Measurements from ENCODE around the gene LEKR1. TPM values are rescaled to one million over a fixed set of nuclear protein-coding genes. Genes with fewer than 3 reads are reported as not detected.
A peak's percentile ranks its signal among the peaks of the same experiment; 100 is the strongest.
"Not testable (repeated sequence)": the region's sequence is repeated elsewhere in the genome, so short reads cannot be mapped to it uniquely, and the experiment has no call there.

The LEKR1 gene
- total and polyA plus RNA-seq, 3 donors from 2014 or later: 9.7 to 23.0 (median 22.9) TPM

DNA sequence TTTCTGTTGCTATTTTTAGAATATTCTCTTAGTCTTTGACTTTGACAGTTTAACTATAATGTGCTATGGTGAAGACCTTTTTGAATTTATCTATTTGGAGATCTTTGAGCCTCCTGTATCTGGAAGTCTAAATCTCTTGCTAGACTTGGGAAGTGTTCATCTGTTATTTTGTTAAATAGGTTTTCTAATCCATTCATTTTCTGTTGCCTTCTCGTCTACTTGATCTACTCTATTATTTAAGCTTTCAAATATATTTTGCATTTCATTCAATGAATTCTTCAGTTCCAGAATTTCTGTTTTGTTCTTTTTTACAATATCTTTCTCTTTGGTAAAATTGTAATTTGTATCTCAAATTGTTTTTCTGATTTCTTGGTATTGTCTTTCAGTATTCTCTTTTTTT, 47.8 kb downstream of the LEKR1 start:
- intact Hi-C loops (cut with DNase I; ENCODE audit: low total_unique reads): no loop called here
- 89 to 95% methylated on average over 1 of the region's 1 CpG for WGBS, 2 donors
- H3K4me3 ChIP-seq: no peak overlapping the region

DNA sequence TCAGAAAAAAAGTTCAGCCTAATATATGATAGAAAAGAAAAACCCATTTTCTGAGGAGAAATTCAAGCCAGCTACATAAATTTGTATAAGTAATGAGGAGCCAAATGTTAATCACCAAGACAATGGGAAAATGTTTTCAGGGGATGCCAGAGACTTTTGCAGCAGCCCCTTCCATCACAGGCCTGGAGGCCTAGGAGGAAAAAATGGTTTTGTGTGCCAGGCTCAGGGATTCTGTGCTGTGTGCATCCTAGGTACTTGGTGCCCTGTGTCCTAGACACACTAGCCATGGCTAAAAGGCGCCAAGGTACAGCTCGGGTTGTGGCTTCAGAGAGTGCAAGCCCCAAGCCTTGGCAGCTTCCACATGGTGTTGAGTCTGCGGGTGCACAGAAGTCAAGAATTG, 53.3 kb downstream of the LEKR1 start:
- H3K27me3 ChIP-seq; intact Hi-C loops (cut with DNase I; ENCODE audit: low total_unique reads); DNase-seq; H3K27ac ChIP-seq; H3K4me1 ChIP-seq; H3K4me3 ChIP-seq; H3K36me3 ChIP-seq (ENCODE audit: low read depth, missing control alignments); H3K9me3 ChIP-seq: not testable (repeated sequence)
- WGBS, 2 donors: 77 to 90% methylated on average over 3 of the region's 3 CpGs

More for the DNA sequence above, 47.8 kb downstream of the LEKR1 start:
- Histone ChIP-seq H3K27ac (no peak overlapping the region), H3K36me3 (ENCODE audit: low read depth, missing control alignments) (no peaks in the 10 kb centered on the region), H3K4me1 (no peaks in the 10 kb centered on the region), H3K27me3 (no peaks in the 10 kb centered on the region), H3K9me3 (no peaks in the 10 kb centered on the region)
- no peak for DNase-seq
- no peak for TF ChIP-seq POLR2A (IDR thresholded peaks at IDR 0.05)
- TF ChIP-seq, protein P1, sequence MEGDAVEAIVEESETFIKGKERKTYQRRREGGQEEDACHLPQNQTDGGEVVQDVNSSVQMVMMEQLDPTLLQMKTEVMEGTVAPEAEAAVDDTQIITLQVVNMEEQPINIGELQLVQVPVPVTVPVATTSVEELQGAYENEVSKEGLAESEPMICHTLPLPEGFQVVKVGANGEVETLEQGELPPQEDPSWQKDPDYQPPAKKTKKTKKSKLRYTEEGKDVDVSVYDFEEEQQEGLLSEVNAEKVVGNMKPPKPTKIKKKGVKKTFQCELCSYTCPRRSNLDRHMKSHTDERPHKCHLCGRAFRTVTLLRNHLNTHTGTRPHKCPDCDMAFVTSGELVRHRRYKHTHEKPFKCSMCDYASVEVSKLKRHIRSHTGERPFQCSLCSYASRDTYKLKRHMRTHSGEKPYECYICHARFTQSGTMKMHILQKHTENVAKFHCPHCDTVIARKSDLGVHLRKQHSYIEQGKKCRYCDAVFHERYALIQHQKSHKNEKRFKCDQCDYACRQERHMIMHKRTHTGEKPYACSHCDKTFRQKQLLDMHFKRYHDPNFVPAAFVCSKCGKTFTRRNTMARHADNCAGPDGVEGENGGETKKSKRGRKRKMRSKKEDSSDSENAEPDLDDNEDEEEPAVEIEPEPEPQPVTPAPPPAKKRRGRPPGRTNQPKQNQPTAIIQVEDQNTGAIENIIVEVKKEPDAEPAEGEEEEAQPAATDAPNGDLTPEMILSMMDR (IDR thresholded peaks at IDR 0.05): no peak

DNA sequence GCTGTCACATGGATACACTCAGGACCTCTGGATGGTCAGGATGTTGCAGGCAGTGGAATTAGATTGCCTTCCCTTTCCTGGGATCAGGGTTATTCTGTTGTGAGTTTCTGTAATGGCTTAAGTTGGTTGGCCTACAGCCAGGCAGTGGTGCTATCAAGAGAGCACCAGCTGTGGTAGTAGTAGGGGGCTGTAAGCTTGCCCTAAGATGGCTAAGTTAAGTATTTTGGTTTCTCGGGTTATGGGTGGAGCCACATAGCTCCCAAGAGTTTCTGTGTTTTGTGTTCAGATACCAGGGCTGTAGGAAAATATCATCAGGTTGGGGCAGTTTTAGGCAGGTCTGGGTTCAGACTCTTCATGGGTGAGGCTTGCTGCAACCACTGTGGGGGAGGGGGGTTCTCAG, 59.6 kb downstream of the LEKR1 start:
- no peak overlapping the region for H3K27ac ChIP-seq
- no peak for DNase-seq
- H3K4me3 ChIP-seq: no peak overlapping the region
- H3K4me1 ChIP-seq: no peaks in the 10 kb centered on the region
- H3K27me3 ChIP-seq: no peaks in the 10 kb centered on the region
- 94 to 100% methylated on average over 1 of the region's 1 CpG for WGBS, 2 donors
- no peaks in the 10 kb centered on the region for H3K36me3 ChIP-seq (ENCODE audit: low read depth, missing control alignments)
- H3K9me3 ChIP-seq: no peaks in the 10 kb centered on the region
- intact Hi-C loops (cut with DNase I; ENCODE audit: low total_unique reads): no loop called here
- TF ChIP-seq POLR2A (IDR thresholded peaks at IDR 0.05): no peak
- TF ChIP-seq, protein P1 (IDR thresholded peaks at IDR 0.05): no peak

DNA sequence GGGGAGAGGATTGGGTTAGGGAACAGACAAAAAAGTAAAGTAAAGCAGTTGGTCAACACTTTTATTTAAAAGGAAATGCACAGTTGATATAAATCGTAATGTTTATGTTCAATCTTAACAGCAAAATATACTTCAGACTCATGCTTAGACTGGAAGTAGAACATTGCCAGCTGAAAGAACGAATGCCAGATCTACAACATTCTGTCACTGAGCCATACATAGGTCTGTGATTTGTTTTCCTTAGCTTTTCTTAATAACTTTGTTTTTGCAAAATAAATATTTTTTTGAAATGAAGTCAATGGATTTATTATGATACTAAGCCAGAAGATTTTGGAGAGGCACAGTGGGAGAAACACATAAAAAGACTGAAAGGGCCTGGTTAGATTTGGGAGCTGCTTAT, 62.0 kb downstream of the LEKR1 start:
- Histone ChIP-seq H3K36me3 (ENCODE audit: low read depth, missing control alignments) (no peaks in the 10 kb centered on the region), H3K27me3 (no peaks in the 10 kb centered on the region), H3K27ac (peak overlapping the region in 1 of 2 donors; percentile 20), H3K4me1 (no peaks in the 10 kb centered on the region), H3K9me3 (no peaks in the 10 kb centered on the region), H3K4me3 (no peak overlapping the region)
- WGBS, 2 donors: 60 to 81% methylated on average over 2 of the region's 2 CpGs
- DNase-seq: no peak
- intact Hi-C loops (cut with DNase I; ENCODE audit: low total_unique reads): no loop called here
- TF ChIP-seq, protein P1 (IDR thresholded peaks at IDR 0.05): no peak
- no peak for TF ChIP-seq POLR2A (IDR thresholded peaks at IDR 0.05)

DNA sequence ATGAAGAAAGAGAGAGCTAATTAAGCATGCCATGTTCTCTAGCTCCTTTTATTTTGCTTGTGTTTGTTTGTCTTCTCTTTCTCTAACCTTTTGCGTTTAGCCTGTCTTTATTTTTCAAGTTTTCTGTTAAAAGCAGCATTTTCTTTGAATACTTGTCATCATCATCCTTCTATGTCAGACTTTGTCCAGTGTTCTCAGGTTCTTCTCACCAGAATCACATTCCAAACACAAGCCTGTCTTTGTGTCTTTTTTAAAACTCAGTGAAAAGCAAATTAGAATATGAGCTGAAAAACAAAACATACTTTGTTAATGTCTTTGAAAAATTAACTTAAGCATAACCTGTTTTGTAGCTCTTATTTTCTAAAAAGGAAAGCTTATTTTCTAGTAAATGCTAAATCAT, 62.4 kb downstream of the LEKR1 start:
- H3K27me3 ChIP-seq: no peaks in the 10 kb centered on the region
- 45 to 50% methylated on average over 1 of the region's 1 CpG for WGBS, 2 donors
- intact Hi-C loops (cut with DNase I; ENCODE audit: low total_unique reads): no loop called here

More for the DNA sequence above, 62.4 kb downstream of the LEKR1 start:
- Histone ChIP-seq H3K9me3 (no peaks in the 10 kb centered on the region), H3K4me3 (no peak overlapping the region), H3K36me3 (ENCODE audit: low read depth, missing control alignments) (no peaks in the 10 kb centered on the region), H3K27ac (peak overlapping the region in 1 of 2 donors; percentile 20), H3K4me1 (no peaks in the 10 kb centered on the region)
- TF ChIP-seq, protein P1 (IDR thresholded peaks at IDR 0.05): no peak
- no peak for TF ChIP-seq POLR2A (IDR thresholded peaks at IDR 0.05)
- DNase-seq: no peak

All from testis (tissue), 3 donors.